ENCODE results near the gene CUL9. TPM values are rescaled to one million over a fixed set of nuclear protein-coding genes. Genes with fewer than 3 reads are reported as not detected.

The CUL9 gene
- total RNA-seq, 1 experiment from 2014 or later, result 15.2 TPM

- Histone ChIP-seq H3K27me3 (ENCODE audit: insufficient read depth, low read length) (no peaks in the 10 kb centered on the region), H2BK20ac (ENCODE audit: low read depth, low read length, poor library complexity, severe bottlenecking) (no peak overlapping the region), H3K79me1 (ENCODE audit: insufficient read depth, low read depth, low read length, poor library complexity, severe bottlenecking) (no peaks in the 10 kb centered on the region)
Observed at GRCh38 chr6:43213431-43213830, 31.4 kb downstream of the CUL9 start.

More at GRCh38 chr6:43213431-43213830, 31.4 kb downstream of the CUL9 start:
- no peak overlapping the region for H3K14ac ChIP-seq (ENCODE audit: insufficient read depth, low read length)
- Mint-ChIP-seq H3K27me3 (ENCODE audit: low read depth) (peaks cover 2% of the 10 kb centered on the region), H3K4me3 (no peak overlapping the region), H3K27ac (peak overlapping the region in 2 of 3 experiments; percentile 34 to 42; a peak in 1 of 7 replicates), H3K9me3 (no peaks in the 10 kb centered on the region), H3K4me1 (peaks cover 9% of the 10 kb centered on the region in 2 experiments), H3K36me3 (ENCODE audit: insufficient read depth in 1 of 3, low read depth in 3 of 3) (peaks cover 0 to 2% (median 0%) of the 10 kb centered on the region in 3 experiments; a peak in 1 of 7 replicates)
- H3K56ac ChIP-seq (ENCODE audit: insufficient read length, low read depth, low read length), result no peak overlapping the region
- H2BK120ac ChIP-seq (ENCODE audit: low read depth, low read length, poor library complexity, severe bottlenecking), result no peak overlapping the region
- no peak overlapping the region for H3K23ac ChIP-seq (ENCODE audit: insufficient read length, low read depth, low read length)
- no peak overlapping the region for H3K4ac ChIP-seq (ENCODE audit: low read depth, low read length)
- TF ChIP-seq, protein P1, sequence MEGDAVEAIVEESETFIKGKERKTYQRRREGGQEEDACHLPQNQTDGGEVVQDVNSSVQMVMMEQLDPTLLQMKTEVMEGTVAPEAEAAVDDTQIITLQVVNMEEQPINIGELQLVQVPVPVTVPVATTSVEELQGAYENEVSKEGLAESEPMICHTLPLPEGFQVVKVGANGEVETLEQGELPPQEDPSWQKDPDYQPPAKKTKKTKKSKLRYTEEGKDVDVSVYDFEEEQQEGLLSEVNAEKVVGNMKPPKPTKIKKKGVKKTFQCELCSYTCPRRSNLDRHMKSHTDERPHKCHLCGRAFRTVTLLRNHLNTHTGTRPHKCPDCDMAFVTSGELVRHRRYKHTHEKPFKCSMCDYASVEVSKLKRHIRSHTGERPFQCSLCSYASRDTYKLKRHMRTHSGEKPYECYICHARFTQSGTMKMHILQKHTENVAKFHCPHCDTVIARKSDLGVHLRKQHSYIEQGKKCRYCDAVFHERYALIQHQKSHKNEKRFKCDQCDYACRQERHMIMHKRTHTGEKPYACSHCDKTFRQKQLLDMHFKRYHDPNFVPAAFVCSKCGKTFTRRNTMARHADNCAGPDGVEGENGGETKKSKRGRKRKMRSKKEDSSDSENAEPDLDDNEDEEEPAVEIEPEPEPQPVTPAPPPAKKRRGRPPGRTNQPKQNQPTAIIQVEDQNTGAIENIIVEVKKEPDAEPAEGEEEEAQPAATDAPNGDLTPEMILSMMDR (conservative IDR thresholded peaks at IDR 0.05), result no peak
- no peak overlapping the region for H4K91ac ChIP-seq (ENCODE audit: insufficient read length, low read depth, low read length)
- H2BK15ac ChIP-seq (ENCODE audit: low read depth, low read length), result no peak overlapping the region
- no peaks in the 10 kb centered on the region for H4K20me1 ChIP-seq (ENCODE audit: control insufficient read depth, insufficient read depth, insufficient read length)
- no peak overlapping the region for H2AK5ac ChIP-seq (ENCODE audit: insufficient read length, low read length)
- no peak overlapping the region for H2AFZ ChIP-seq (ENCODE audit: low read length)
- no peak overlapping the region for H3K18ac ChIP-seq (ENCODE audit: insufficient read length, low read depth, low read length)
- no peak overlapping the region for H4K8ac ChIP-seq (replicated peaks; ENCODE audit: insufficient read length, low read depth, low read length)
- WGBS (ENCODE audit: extremely low coverage, insufficient read length, low lambda C conversion rate), result no CpG with 5 or more reads among the region's 11 CpGs
- no peak overlapping the region for H3K4me2 ChIP-seq (ENCODE audit: insufficient read depth, insufficient read length, low read length)
- no peak overlapping the region for H3T11ph ChIP-seq (ENCODE audit: low read length)
- no peaks in the 10 kb centered on the region for H3K79me2 ChIP-seq (ENCODE audit: insufficient read depth, low read length)
- H3K9ac ChIP-seq (ENCODE audit: extremely low read depth, insufficient read length, low read length), result no peak overlapping the region
- no peak overlapping the region for H2BK12ac ChIP-seq (ENCODE audit: insufficient read length, low read depth, low read length)
- no peak overlapping the region for H2BK5ac ChIP-seq (ENCODE audit: insufficient read length, low read length)
- no peak overlapping the region for H3K27ac ChIP-seq (ENCODE audit: insufficient read length, low read depth, low read length)
- H3K4me1 ChIP-seq (ENCODE audit: insufficient read depth, low read length), result no peaks in the 10 kb centered on the region; the same call in 1 of the 2 replicates
- H3K9me3 ChIP-seq (ENCODE audit: control insufficient read depth, low read depth, low read length), result no peaks in the 10 kb centered on the region
- no peak for DNase-seq
- no peaks in the 10 kb centered on the region for H3K23me2 ChIP-seq (ENCODE audit: insufficient read length, low read depth, low read length, poor library complexity, severe bottlenecking)
- no peak overlapping the region for H4K5ac ChIP-seq (ENCODE audit: insufficient read length, low read depth, low read length)
